NCI-H526 (cell line): Measurements from ENCODE around the gene RHCE.
"Not testable (repeated sequence)": the region's sequence is repeated elsewhere in the genome, so short reads cannot be mapped to it uniquely, and the experiment has no call there.

Experiments used
- DNase-seq, 2 experiments: peaks; one replicate each; lab custom pipeline; 2025; lab: John Stamatoyannopoulos, UW

The RHCE gene

DNA sequence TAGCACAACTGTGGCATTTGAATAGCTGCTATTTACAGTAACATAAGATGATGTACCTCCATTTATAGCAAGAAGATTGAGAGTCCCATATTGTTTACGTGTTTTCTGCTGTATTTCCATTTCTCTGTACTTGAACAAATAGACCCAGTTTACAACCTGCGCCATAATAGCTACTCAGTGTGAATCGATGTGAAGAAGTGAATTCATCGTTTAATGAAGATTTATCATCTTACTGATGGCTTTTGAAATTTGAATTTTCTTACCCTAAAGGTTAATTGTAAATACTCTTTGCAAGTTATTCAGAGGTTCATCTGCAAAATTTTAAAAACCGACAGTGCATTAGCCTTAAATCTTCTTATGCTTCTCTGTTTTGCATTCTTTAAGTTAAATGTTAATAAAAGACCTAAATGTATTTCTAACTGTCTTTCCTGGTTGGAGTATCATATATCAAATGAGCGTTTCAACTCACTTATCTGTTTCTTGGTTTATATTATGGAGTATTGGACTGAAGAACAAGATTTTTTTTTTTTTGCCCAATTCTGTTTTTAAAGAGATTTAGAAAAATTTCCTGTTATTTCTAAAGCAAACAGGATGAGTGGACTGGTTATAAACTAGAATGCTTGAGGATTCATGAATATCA is 12.2 kb upstream of the RHCE start:
- DNase-seq: no peak

DNA sequence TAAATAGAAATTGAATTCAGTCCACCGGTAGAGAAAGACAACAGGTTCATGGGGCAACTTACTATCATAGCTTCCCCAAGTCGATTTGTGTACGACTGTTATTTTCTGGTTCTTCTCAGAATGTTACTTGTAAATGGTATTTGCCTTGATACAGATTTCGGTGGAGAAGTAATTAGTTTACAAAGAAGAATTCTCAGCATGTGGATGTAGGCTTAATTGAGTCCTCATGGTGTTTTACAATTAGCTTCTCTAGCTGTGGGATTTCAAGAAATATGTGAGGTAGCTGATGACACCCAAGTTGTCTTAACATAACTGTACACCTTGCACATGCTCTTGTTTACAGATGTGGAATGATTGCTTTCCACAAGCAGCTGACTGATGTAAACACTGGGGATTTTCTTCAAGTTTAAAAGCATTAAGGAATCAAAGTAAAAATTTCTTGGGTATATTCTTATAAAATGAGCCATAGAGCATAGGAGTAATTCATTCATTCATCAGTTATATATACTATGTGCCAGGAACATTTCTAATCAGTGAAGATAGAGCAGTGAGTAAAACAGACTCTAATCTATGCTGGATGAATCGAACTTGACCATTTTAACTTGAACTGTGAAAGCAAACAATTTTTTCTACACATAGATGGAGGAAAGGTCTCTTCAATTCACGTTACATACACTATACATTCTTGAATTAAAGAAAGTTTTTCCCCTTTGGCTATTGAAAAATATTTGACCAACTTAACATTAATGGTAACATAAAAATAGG is 11.5 kb upstream of the RHCE start:
- DNase-seq: peak in 1 of 2 experiments; percentile 22

DNA sequence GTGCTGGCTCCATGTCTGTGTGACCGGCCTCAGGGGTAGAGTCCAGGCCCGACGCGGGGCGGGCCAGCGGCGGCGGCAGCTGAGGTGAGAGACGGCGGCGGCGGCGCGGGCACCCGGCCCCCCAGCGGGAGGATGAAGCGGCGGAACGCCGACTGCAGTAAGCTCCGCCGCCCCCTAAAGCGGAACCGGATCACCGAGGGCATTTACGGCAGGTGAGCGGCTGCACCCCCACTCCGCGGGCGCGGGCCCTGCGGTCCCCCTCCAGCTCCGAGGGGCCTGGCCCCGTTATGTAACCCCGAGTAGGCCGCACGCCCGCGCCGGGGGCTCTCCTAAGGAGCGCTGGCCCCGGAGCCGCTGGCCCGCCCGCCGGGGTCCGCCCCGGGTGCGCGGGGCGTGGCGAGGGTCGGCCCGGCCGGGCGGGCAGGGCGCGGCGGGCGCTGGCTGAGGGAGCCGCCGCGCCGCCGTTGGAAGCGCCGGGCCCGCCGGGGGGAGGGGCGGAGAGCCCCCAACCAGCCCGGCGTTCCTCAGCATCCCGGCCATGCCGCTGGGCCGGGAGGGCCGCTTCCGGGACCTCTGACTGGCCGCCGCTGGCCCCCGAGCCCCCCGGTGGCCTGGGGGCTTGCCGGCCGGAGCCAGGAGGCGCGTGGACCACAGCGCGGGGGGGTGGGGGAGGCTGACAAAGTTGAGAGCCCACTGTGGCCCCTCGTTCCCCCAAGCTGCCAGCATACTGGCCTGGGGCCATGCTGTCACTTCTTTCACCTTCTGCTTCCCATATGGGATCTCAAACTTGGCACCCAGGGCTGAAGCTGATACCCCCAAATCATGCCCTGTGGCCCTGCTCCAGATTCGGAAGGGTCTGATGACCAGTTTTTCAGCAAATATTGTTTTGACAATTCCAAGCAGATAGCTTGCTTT is 10.6 kb upstream of the RHCE start:
- DNase-seq: peak in 1 of 2 experiments; percentile 79

DNA sequence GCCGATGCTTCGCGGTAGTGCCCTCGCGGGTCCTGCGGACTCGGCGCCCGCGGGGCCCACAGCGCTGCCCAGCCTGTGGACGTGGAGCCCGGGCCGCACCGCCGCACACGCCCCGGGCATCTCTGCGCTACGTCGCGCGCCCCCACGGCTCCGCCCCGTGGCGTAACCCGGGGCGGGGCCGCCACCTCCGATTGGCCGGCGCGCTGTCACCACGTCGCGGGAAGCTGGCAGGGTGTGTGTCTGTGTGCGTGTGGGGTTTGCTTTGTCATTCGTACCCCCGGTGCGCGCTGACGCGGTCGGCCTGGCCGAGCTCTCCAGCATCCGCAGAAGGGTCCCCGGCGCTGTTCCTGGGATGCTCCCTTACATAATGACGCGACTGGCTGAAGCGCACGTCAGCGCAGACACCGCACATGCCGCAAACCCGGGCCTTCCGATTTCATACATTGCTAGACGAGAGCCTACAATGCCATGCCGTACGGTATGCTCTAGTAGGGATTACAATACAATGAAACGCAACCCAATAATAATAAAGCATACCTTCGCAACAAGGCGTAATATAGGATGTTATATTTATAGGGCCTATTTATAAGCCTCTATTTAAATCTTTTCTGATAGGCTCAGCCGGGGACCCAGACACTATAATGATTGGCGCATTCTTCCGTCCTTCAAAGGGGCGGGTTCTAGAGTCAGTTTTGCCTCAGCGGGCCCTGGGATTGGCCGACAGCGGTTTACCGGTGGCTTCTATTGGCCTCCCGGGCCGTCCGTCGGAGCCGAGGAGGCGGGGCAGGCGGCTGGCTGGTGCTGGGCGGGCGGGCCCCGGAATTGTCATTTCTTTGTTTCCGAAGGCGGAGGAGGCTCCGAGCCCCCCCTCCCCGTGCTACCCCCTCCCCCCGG is 9.7 kb upstream of the RHCE start, which contains the start of gene MACO1:
TSS of gene MACO1 (plus strand) at position 825 of the 894 bp plus-strand sequence. CDS start 202 bp downstream, outside the sequence.
- peak; percentile 91 to 97 for DNase-seq

DNA sequence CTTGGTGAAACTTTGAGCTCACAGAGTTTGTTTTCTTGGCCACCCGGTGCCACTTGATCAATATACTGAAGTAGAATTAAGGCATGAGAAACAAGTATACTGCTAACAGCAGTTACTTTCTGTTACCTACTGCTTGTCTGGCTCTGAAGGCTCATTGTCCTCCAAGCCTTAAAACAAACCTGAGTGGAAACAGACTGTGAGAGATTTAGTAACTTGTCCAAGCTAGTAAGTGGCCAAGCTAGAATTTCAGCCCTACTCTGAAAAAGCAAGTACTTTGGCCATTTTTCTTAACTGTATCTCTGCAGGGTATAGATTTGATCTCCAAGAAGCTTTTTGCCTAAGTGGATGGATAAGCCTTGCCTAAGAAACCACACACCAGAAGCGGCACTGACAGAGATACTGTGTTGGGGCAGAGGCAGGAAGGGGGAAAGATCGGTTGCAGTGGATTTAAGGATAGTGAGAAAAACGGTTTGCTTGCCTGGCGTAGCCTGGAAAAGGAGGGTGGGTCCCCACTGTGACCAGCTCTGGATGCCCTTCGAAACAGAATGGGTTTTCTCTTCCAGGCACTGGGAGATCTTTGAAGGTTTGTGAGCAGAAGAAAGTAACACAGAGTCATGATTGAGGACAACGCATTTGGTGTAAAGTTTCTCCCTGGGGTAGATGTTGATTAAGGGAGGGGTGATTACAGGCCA is 8.0 kb upstream of the RHCE start:
- no peak for DNase-seq

DNA sequence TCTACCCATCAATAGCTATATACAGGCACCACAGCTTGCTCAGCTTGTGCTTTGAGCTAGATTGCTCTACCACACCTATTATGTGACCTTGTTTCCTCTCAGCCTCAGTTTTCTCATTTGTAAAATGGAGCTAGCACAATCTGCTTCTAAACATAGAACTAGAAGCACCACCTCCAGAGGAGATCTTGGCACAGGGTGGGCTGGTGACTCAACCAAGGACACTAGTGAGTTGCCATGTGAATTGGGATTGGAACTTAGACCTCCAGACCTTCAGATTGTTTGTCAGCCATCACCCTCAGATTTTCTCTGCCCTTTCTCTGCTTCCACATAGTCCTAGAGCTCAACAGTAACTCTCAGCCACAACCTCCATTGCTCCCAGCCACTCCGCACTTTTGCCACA is 7.1 kb upstream of the RHCE start:
- no peak for DNase-seq

DNA sequence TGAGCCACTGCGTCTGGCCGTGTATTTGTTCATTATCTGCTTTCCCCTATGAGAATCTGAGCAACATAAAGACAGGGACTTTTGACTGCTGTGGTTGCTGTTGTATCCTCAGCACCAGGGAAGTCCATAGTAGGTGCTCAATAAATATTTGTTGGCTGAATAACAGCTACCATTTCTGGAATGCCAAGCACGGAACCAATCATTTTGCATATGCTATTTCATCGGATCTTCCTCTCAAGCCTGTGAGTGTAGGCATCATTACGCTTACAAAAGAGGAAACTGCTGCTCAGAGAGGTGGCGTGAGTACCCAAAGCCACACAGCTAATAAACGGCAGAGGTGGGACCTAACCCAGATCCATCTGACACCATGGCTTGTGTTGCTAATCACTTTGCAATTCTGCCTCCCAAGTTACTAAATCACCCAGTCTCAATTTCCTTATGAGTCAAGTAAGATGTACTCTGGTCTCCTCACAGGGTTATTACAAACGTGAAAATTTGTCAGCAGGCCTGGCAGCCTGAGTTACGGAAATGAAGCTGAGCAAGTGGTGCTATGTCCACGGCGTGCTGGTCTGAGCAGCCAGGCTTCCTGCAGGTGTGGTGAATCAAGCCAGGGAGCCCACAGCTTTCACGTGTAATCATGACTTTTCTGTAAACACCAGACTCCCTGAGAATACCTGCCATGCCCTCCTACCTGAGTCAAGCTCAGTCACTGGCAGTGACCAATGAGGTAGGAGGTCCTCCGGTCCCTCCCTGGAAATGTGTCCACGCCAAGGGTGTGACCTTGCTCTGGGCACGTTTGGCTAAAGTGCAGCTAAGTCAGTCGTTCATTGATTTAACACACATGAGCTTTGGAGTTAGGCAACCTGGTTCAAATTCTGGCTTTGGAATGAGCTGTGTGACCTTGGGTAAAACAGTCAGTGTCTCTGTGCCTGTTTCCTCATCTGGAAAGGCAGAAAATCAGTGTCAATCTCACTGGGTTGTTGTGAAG is 4.8 kb upstream of the RHCE start:
- DNase-seq: no peak

DNA sequence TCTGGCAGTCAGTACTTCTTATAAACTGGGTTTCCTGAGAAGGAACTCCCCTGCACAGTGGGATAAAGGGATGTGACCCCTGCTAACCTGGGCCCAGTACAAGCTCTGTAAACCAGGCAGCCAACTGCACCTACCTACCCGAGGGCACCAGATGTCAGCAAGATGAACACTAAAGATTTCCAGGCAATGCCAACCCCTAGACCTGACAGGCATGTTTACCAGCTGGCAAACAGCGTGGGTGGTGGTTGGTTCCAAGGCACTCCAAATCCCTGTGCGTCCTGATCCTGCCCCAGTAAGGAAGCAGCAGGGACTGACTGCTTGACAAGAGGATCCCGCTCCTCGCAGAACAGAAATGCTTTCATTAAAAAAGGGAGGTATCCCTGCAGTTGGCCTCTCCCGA is 2.6 kb upstream of the RHCE start:
- DNase-seq: not testable (repeated sequence)

DNA sequence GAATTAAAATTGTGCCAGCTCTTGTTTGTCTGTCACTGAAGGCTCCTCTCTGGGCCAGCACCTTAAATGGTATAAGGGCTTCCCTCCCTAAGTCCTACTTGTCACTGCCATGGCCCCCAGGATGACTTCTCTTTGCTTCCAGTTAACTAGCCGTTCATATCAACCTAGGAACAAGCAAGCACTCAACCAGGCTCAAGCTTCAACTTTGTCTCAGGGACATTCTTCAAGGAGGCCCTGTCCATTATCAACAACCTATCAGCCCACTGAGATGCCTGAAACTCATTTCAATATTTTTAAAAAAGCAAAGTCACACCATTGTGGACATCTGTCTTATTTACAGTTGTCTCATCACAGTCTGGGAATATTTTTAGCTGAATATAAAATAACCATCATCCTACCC is 1.3 kb downstream of the RHCE start:
- not testable (repeated sequence) for DNase-seq

DNA sequence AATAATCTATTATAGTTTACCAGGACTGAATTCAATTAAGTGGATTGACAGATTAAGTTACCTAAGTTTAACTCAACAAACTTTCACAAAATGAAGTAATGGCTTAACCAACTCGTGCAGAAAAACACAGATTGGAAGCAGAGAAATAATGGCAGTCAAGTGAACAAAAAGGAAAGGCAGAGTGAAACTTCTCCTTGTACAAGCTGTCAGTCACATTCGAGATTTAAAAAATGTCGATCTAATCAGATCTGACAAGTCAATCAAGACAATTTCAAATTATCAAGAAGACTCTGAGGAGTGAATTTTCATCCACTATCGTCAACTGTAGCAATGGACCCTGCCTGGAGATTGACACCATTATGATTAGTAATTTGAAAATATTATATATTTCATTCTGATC is 3.3 kb downstream of the RHCE start:
- not testable (repeated sequence) for DNase-seq

DNA sequence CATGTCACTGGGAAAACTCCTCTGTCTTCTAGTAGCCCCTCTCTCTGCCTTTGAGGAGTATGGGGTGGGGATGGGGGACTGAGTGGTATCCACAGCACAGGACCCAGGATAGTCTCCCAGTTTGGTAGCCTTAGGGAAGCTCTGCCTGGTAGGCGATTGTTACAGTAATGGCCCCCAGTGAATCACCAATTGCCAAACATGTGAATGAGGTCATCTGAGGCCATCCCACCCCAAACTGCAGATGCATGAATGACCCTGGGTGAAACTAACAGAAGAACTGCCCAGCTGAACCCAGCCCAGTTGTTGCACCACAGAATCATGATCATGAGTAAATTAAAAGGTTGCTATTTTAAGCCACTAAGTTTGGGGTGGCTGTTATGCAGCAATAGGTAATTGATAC is 6.0 kb downstream of the RHCE start:
- not testable (repeated sequence) for DNase-seq

DNA sequence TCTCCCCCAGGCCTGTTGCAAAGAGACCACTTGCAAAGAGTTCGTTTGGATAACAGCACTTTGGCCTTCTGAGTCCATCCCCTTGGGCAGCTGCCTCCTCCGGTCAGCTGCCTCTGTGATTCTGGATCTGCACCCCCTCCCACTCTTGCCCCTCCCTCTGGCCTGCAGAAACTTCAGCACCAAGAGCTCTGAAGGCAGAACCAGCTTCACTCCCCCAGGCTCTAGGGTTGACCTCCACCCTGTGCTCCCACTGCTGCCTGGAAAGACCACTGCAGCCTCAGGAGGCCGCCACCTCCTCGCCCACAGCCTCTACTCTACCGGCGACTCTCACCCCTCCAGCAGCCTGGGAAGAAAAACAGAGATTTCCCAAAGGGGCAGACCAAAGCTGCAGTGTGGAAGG is 6.5 kb downstream of the RHCE start:
- not testable (repeated sequence) for DNase-seq

DNA sequence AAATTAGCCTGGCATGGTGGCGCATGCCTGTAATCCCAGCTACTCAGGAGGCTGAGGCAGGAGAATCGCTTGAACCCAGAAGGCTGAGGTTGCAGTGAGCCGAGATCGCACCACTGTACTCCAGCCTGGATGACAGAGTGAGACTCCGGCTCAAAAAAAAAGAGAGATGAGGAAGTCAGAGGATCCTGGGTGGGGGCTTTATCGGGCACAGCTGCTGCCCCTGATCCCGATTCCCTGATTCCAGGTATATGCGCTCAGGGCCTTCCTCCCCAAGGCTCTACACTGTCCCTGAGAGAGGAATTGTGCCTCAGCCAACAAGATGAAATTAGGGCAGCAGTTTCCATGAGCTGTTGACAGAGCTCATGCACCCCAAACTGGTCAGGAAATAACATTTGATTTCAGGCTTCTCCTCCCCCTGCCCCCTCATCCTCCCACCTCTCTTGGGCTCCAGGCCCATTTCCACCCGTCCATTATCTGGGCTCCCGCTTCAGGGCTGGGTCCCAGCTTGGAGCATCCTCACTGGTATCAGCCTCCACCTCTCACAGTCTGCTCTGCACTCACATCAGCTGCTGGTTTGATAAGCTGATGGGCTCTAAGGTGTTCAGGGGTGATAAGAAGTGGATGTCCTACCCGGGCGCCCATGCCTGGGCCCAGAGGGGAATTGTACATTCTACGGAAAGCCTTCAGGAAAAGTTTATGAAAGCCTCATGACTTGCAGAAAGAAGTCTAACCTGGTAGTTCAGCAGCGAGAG is 7.6 kb downstream of the RHCE start:
- not testable (repeated sequence) for DNase-seq

DNA sequence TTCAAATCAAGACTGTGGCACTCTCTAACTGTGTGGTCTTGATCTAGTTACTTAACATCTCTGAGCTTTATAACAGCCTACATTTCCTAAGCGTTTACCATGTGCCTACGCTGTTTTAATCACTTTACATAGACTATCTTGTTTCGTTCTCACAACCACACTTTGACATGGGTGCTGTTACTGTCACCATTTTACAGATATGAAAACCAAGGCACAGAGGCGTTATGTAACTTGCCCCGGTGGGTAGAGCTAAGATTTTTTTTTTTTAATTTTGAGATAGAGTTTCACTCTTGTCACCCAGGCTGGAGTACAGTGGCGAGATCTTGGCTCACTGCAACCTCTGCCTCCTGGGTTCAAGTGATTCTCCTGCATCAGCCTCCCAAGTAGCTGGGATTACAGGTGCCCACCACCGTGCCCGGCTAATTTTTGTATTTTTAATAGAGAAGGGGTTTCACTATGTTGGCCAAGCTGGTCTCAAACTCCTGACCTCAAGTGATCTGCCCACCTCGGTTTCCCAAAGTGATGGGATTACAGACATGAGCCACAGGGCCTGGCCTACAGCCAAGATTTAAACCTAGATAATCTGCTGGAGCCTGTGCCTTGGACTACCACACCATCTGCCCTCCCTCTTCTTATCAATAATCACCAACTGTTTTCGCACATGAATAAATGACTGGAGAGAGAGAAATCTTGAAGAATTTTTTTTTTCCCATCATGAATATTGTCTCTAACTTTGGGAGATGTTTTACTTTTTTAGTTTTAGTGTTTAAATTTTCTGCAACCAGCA is 10.8 kb downstream of the RHCE start:
- DNase-seq: not testable (repeated sequence)

DNA sequence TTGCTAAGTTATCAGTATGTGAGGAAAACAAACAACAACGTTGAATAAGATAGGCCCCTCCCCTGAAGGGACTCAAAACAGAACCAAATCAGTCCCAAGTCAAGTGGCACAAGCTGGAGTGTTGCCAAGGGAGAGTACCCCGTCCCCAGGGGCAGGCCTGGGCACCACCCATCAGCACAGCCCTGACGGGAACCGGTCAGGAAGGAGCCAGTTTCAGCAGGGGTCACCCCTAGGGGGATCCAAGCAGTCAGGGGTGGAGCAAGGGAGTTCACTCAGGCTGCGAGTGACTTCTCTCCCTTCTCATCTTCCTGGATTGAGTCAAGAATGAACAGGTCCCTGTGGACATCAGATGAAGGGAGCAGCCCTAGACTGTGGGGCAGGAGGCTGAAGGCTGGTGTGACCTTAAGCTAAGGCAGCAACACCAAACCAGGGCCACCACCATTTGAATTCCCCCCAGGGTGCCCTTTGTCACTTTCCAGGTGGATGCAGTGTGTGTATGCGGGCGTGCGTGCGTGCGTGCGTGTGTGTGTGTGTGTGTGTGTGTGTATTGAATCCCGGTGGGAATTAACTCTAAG is 14.8 kb downstream of the RHCE start:
- not testable (repeated sequence) for DNase-seq

DNA sequence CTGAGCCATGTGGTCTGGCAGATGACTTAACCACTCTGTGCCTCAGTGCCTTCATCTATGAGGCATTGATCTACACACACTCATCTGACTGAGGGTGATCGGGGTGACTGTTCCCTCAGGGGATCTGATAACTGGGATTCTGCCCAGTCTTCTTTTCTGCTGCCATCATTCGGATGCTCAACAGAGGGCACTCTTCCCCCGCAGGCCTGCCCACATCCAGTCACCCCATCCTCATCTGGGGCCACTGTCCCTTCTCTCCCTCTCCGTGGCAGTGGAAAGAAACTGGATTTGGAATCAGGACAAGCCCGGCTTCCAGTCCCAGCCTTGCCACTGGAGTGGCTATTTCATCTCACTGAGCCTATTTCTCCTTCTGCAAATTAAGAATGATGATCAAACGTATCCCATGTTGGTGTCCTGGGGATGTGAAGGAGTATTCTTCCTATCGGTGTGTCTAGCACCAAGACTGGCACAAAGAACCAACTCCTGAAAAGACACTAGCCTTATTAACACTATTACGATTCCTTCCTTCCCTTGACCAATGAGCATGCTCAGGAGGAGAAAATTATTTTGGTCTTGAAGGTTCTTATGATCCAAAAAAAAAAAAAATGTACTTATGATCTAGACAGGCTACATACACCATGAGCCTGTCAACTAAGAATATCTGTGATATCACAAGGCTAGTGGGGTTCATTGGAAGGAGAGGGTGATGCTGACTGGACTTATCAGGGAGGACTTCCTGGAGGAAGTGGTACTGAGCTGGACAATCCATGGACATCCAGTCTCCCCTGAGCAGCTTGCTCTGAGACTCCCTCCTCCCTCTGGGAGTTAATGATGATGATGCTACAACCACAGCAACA is 17.4 kb downstream of the RHCE start:
- peak in 1 of 2 experiments; percentile 32 for DNase-seq

DNA sequence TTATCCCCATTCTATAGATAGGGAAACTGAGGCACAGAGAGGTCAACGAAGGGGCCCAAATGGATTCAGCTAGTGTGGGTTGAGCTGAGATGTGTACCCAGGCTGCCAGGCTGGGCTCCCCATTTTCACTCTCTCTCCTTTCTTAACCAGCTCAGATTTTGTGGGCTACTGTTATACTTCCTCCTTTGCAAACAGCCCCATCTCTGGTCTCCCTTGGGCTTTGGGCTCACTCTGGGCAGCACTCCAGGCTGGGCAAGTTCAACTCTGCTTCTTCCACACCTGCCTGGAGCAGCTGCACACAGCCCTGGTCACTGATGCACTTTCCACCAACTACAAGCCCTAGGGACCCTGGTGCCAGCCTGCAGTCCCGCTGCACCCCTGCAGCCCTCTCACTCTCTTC is 22.5 kb downstream of the RHCE start:
- DNase-seq: not testable (repeated sequence)
